Ovary (tissue), 1 donor: ENCODE results near the gene CSAG1.
"Not testable (repeated sequence)": the region's sequence is repeated elsewhere in the genome, so short reads cannot be mapped to it uniquely, and the experiment has no call there.

ENCODE experiments used
- EP300 ChIP-seq: sonication (generic); formaldehyde crosslinking; IDR thresholded peaks from one replicate; pipeline ENCODE4 v1.6.1; 2017; ENCODE audit warnings: antibody characterized with exemption
- POLR2A ChIP-seq: fragments of 450-650 bp; IDR thresholded peaks from one replicate; pipeline ENCODE4 v1.6.1; 2017; ENCODE audit warnings: antibody characterized with exemption, mild to moderate bottlenecking, moderate library complexity

DNA sequence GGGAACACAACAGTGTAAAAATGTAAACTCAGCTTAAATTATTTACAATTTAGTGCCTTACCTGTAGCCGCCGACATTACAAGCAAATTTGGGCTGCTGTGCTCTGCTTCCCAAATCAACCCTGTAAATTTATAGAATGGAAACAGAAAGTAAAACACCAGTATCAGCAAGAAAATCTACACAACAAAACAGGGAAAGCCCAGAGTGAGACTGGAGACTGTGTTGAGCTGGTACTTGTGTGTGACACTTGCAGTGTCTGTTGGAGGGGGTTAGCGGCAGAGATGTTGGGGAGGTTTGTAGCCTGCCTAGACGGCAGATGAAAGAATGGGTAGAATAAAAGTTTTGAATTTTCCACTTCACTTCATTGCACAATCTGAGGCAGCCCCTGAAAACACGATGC is 20.3 kb downstream of the CSAG1 start:
- TF ChIP-seq POLR2A, EP300: not testable (repeated sequence)
